PC-3 (cell line): ENCODE data around the gene HDAC8. TPM values are rescaled to one million over a fixed set of nuclear protein-coding genes. Genes with fewer than 3 reads are reported as not detected.

ENCODE experiments used
- ATAC-seq: fragments of 200-7000 bp; cut with Tn5 transposase; 2 replicates; pipeline ENCODE4 v1.9.1; 2020; ENCODE audit warnings: mild to moderate bottlenecking, moderate library complexity
- BruUV-seq: library from RNA; stranded (reverse); fragments of 400-500 nt; replicated peaks from 2 replicates; lab custom pipeline; 2021; lab: Mats Ljungman, UMichigan
- CTCF ChIA-PET: fragments of 300-600 bp; sonication (Branson Sonifier 250); formaldehyde crosslinking; loops from one replicate; lab custom pipeline; 2022; ENCODE audit warnings: antibody characterized with exemption; lab: Charles Lee
- POLR2A ChIA-PET: fragments of 300-600 bp; sonication (Branson Sonifier 250); formaldehyde crosslinking; loops from one replicate; lab custom pipeline; 2022; ENCODE audit warnings: antibody characterized with exemption; ENCODE audit not compliant: unreplicated experiment; lab: Charles Lee
- DNase-seq: peaks from one replicate; pipeline ENCODE4 v3.0.0-alpha.2; 2015
- H2AFZ ChIP-seq: fragments of 300-600 bp; sonication (generic); 2 replicates; pipeline ENCODE4 v1.6.0; 2016; ENCODE audit warnings: antibody characterized with exemption, low read length
- H3F3A ChIP-seq: fragments of 300-600 bp; sonication (generic); one replicate; pipeline ENCODE4 v1.6.0; 2017; ENCODE audit warnings: antibody characterized with exemption, low read length, control low read depth, mild to moderate bottlenecking; ENCODE audit not compliant: unreplicated experiment
- H3K27ac ChIP-seq: fragments of 300-600 bp; sonication (generic); 2 replicates; pipeline ENCODE4 v1.5.1; 2016; ENCODE audit warnings: mild to moderate bottlenecking, low read length
- H3K27me3 ChIP-seq: fragments of 300-600 bp; sonication (generic); 2 replicates; pipeline ENCODE4 v1.6.1; 2016; ENCODE audit warnings: low read length, mixed read lengths
- H3K36me3 ChIP-seq: fragments of 300-600 bp; sonication (generic); 2 replicates; pipeline ENCODE4 v1.6.1; 2016; ENCODE audit warnings: low read depth, mixed run types, low read length, mixed read lengths
- H3K4me1 ChIP-seq: fragments of 300-600 bp; sonication (generic); 2 replicates; pipeline ENCODE4 v1.5.1; 2016; ENCODE audit warnings: low read length; ENCODE audit not compliant: insufficient read depth
- H3K4me2 ChIP-seq: fragments of 300-600 bp; sonication (generic); 2 replicates; pipeline ENCODE4 v1.6.0; 2016; ENCODE audit warnings: low read length
- H3K4me3 ChIP-seq: fragments of 300-600 bp; sonication (generic); 2 replicates; pipeline ENCODE4 v1.5.1; 2016; ENCODE audit warnings: mild to moderate bottlenecking, low read length, mixed read lengths
- H3K79me2 ChIP-seq: fragments of 300-600 bp; sonication (generic); 2 replicates; pipeline ENCODE4 v1.6.1; 2017; ENCODE audit warnings: low read length, mixed read lengths
- H3K9ac ChIP-seq: fragments of 300-600 bp; sonication (generic); 2 replicates; pipeline ENCODE4 v1.6.0; 2016; ENCODE audit warnings: mild to moderate bottlenecking, low read length
- H3K9me2 ChIP-seq: fragments of 300-600 bp; sonication (generic); replicated peaks from 2 replicates; pipeline ENCODE4 v1.6.1; 2016; ENCODE audit warnings: mixed run types, low read length, mixed read lengths
- H3K9me3 ChIP-seq: fragments of 300-600 bp; sonication (generic); 2 replicates; pipeline ENCODE4 v1.6.1; 2016; ENCODE audit warnings: low read length, mixed read lengths
- H4K20me1 ChIP-seq: fragments of 300-600 bp; sonication (generic); 2 replicates; pipeline ENCODE4 v1.6.1; 2016; ENCODE audit warnings: low read length, mixed read lengths
- EZH2 ChIP-seq: fragments of 300-600 bp; sonication (generic); IDR thresholded peaks from one replicate; pipeline ENCODE4 v1.6.1; 2017; ENCODE audit warnings: antibody characterized with exemption, mild to moderate bottlenecking, low read length; ENCODE audit not compliant: unreplicated experiment
- EZH2phosphoT487 ChIP-seq: fragments of 300-600 bp; sonication (generic); IDR thresholded peaks from 2 replicates; pipeline ENCODE4 v1.6.1; 2018; ENCODE audit warnings: mild to moderate bottlenecking, antibody characterized with exemption, low read length, borderline replicate concordance
- intact Hi-C: fragments of 100-400 bp; cut with micrococcal nuclease; formaldehyde crosslinking; loops from 2 replicates; pipeline ENCODE4 v1.9.0; 2023
- total RNA-seq: library from RNA; depleted of rRNA; stranded (reverse); fragments of >200 nt; gene quantifications from 2 replicates; pipeline ENCODE4 v1.2.3, GENCODE V29; 2014
- TF ChIP-seq, protein P1 (sequence below): fragments of 300-600 bp; sonication (generic); conservative IDR thresholded peaks from 2 replicates; pipeline ENCODE4 v1.5.1; 2017; ENCODE audit warnings: antibody characterized with exemption, low read depth, mild to moderate bottlenecking, low read length

The HDAC8 gene
- total RNA-seq, 1 experiment from 2014 or later, result 40.5 TPM

DNA sequence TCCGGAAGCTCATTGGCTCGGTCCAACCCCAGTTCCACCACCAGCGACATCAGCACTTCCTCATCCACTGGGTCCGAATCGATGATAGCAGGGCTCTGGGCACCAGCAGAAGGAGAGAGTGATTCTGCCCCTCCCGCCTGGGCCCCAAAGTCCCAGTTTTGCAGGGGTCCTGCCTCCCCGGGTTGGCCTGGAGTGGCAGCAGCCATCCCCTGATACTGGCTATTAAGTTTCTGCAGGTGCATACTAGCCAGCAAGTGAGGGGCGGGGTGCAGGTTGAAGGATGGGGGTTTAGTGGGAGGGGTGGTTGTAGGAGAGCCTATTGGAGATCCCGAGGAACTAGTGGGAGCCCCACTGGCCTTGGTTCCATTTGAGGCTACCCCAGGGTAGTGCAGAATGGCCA is 270.9 kb downstream of the HDAC8 start:
- H2AFZ ChIP-seq, result no peak overlapping the region
- no peak overlapping the region for H3K27ac ChIP-seq
- TF ChIP-seq EZH2 (no peak), EZH2phosphoT487 (no peak)
- TF ChIP-seq, protein P1, sequence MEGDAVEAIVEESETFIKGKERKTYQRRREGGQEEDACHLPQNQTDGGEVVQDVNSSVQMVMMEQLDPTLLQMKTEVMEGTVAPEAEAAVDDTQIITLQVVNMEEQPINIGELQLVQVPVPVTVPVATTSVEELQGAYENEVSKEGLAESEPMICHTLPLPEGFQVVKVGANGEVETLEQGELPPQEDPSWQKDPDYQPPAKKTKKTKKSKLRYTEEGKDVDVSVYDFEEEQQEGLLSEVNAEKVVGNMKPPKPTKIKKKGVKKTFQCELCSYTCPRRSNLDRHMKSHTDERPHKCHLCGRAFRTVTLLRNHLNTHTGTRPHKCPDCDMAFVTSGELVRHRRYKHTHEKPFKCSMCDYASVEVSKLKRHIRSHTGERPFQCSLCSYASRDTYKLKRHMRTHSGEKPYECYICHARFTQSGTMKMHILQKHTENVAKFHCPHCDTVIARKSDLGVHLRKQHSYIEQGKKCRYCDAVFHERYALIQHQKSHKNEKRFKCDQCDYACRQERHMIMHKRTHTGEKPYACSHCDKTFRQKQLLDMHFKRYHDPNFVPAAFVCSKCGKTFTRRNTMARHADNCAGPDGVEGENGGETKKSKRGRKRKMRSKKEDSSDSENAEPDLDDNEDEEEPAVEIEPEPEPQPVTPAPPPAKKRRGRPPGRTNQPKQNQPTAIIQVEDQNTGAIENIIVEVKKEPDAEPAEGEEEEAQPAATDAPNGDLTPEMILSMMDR, result no peak
- H3K27me3 ChIP-seq, result peaks cover 18% of the 10 kb centered on the region
- no peaks in the 10 kb centered on the region for H3K79me2 ChIP-seq
- H3K4me3 ChIP-seq, result no peak overlapping the region
- ChIA-PET POLR2A (no interaction called here), CTCF (no interaction called here)
- ATAC-seq (no peak), DNase-seq (no peak)
- H3K9me3 ChIP-seq, result no peaks in the 10 kb centered on the region
- no peaks in the 10 kb centered on the region for H3F3A ChIP-seq
- no TSS peak for BruUV-seq
- no peaks in the 10 kb centered on the region for H3K9me2 ChIP-seq
- no peak overlapping the region for H3K4me2 ChIP-seq
- H3K36me3 ChIP-seq, result no peaks in the 10 kb centered on the region
- no peaks in the 10 kb centered on the region for H4K20me1 ChIP-seq
- H3K4me1 ChIP-seq, result no peaks in the 10 kb centered on the region; the same call in 1 of the 2 replicates
- no peak overlapping the region for H3K9ac ChIP-seq
- intact Hi-C loops, result no loop called here

DNA sequence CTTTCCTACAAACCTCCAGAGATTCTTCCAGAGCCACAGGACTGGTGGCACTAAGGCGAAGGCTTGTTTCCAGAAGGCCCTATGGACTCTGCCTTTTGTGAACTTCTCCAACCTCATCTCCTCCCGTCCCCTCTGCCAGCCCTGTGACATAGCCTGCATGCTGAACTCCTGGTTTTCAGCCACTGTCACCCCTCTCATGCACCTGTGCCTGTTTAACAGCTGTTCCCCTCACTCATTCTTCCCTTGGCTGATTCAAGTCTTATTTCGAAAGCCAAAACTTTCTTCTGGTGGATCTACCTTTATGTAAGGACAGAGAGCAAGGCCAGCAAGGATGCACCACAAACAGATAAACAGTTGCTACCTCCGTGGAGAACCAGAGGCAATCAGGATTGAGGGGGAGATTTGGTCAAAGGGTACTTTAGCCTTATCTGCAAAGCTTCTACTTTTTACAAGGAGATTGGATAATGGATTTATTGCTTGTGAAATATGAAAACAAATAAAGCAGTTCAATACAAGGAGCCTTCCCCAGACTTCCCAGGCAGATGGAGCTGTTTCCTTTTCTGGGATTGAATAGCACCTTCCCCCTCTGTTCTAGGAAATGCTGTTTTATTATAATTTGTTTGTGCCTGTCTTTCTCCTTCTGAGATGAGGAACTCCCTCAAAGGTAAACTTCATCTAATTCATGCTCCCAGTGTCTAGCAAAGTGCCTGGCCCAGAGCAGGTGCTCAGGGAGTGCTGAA is 272.6 kb downstream of the HDAC8 start:
- TF ChIP-seq EZH2 (no peak), EZH2phosphoT487 (no peak)
- TF ChIP-seq, protein P1, result no peak
- H3K4me2 ChIP-seq, result no peak overlapping the region
- no peaks in the 10 kb centered on the region for H3K9me3 ChIP-seq
- H3K9ac ChIP-seq, result no peak overlapping the region
- ChIA-PET POLR2A (no interaction called here), CTCF (no interaction called here)
- no TSS peak for BruUV-seq
- intact Hi-C loops, result no loop called here
- H3K27me3 ChIP-seq, result peaks cover 9% of the 10 kb centered on the region
- no peaks in the 10 kb centered on the region for H3F3A ChIP-seq
- ATAC-seq, result no peak
- H4K20me1 ChIP-seq, result no peaks in the 10 kb centered on the region
- H3K4me1 ChIP-seq, result no peaks in the 10 kb centered on the region
- H3K79me2 ChIP-seq, result no peaks in the 10 kb centered on the region
- DNase-seq, result no peak
- no peak overlapping the region for H3K4me3 ChIP-seq
- H2AFZ ChIP-seq, result no peak overlapping the region
- no peaks in the 10 kb centered on the region for H3K36me3 ChIP-seq
- no peak overlapping the region for H3K27ac ChIP-seq
- no peaks in the 10 kb centered on the region for H3K9me2 ChIP-seq
